ENCODE data around the gene RHBDF2. TPM values are rescaled to one million over a fixed set of nuclear protein-coding genes. Genes with fewer than 3 reads are reported as not detected.

The RHBDF2 gene
- total RNA-seq, 4 donors from 2014 or later: 27.0 to 38.5 (median 33.7) TPM

DNA sequence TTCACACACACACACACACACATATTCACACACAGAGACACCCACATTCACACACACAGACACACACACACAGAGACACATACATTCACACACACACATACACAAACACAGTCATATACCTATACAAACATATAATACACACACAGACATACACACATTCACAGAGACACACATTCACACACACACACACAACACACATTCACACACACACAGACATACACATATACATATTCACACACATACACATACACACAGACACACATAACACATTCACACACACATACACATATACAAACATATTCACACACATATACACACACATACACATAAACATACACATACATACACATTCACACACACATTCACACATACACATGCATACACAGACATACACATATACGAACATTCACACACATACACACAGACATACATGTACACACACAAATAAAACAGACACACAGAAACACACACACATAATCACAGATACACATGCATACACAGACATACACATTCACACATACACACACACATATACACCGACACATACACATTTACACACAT lies 46.5 kb upstream of the RHBDF2 start:
- Histone ChIP-seq H3K4me1 (peaks cover 16 to 91% (median 36%) of the 10 kb centered on the region in 3 donors), H3K4me3 (no peak overlapping the region), H3K27me3 (peaks cover 0 to 10% (median 0%) of the 10 kb centered on the region in 4 donors), H3K9me3 (no peaks in the 10 kb centered on the region), H3K27ac (no peak overlapping the region), H3K36me3 (no peaks in the 10 kb centered on the region)
- DNase-seq: no peak
- no peak for TF ChIP-seq POLR2A (IDR thresholded peaks at IDR 0.05)
- TF ChIP-seq, protein P1, sequence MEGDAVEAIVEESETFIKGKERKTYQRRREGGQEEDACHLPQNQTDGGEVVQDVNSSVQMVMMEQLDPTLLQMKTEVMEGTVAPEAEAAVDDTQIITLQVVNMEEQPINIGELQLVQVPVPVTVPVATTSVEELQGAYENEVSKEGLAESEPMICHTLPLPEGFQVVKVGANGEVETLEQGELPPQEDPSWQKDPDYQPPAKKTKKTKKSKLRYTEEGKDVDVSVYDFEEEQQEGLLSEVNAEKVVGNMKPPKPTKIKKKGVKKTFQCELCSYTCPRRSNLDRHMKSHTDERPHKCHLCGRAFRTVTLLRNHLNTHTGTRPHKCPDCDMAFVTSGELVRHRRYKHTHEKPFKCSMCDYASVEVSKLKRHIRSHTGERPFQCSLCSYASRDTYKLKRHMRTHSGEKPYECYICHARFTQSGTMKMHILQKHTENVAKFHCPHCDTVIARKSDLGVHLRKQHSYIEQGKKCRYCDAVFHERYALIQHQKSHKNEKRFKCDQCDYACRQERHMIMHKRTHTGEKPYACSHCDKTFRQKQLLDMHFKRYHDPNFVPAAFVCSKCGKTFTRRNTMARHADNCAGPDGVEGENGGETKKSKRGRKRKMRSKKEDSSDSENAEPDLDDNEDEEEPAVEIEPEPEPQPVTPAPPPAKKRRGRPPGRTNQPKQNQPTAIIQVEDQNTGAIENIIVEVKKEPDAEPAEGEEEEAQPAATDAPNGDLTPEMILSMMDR (IDR thresholded peaks at IDR 0.05): no peak
- WGBS, 2 donors: 68 to 73% methylated on average over 2 of the region's 2 CpGs
- intact Hi-C loops (cut with DNase I): no loop called here

DNA sequence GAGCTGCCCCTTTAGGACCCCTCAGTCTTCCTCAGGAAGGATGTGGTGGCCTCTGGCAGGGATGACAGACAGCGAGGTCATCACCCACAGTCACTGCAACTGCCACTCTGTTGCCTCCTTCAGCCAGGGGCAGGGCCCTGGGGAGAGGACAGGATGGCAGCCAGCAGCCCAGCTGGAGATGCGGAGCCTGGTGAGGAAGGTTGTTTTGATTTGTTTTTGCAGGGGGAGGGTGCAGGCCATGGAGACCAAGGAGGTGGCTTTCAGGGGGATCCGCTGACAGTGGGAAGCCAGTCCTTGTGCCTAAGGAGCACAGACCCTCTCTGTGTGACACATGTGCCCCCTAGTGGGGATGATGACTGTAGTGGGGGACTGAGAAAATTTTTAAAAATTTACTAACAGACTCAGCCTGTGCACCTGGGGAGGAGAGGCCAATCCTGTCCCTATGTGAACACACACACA lies 46.0 kb upstream of the RHBDF2 start:
- Histone ChIP-seq H3K4me1 (peaks cover 16 to 96% (median 36%) of the 10 kb centered on the region in 3 donors), H3K4me3 (no peak overlapping the region), H3K27me3 (peaks cover 0 to 10% (median 0%) of the 10 kb centered on the region in 4 donors), H3K27ac (peak overlapping the region in 2 of 4 donors; percentile 0 to 18), H3K36me3 (no peaks in the 10 kb centered on the region), H3K9me3 (no peaks in the 10 kb centered on the region)
- WGBS, 2 donors: 0 to 19% methylated on average over 1 to 2 of the region's 3 CpGs
- TF ChIP-seq POLR2A (IDR thresholded peaks at IDR 0.05): no peak
- TF ChIP-seq, protein P1 (IDR thresholded peaks at IDR 0.05): peak; percentile 51 to 68 (median 66)
- intact Hi-C loops (cut with DNase I): no loop called here
- DNase-seq: no peak

DNA sequence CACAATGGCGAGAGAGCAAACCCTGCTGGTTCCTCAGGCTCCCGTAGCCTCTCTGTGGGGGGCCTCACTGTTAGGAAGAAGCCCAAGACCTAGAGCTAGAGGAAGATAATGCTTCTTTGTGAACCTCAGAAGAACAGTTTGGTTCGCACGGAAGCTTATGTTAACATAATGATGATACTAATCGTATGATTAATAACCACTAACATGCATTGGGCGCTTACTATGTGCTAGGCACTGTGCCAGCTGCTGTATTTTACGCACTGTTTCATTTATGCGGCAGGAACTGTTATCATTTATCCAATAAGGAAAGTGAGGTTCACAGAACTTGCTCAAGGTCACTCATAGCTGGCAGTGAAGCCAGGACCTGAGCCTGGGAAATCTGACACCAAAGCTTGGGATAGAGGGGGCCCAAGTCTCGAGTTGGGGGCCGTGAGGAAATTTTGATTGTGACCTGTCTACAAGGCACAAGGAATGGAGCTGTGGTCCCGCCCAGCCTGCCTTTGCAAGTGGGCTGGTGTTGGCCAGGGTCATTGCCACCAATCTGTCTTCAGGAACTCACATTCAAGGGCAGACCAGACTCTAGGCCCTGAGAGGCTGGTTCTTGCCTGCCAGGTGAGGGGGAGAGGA lies 45.4 kb upstream of the RHBDF2 start:
- Histone ChIP-seq H3K4me1 (peaks cover 16 to 97% (median 35%) of the 10 kb centered on the region in 3 donors), H3K9me3 (no peaks in the 10 kb centered on the region), H3K27me3 (peaks cover 0 to 10% (median 0%) of the 10 kb centered on the region in 4 donors), H3K27ac (peak overlapping the region in 2 of 4 donors; percentile 0 to 18), H3K36me3 (no peaks in the 10 kb centered on the region), H3K4me3 (no peak overlapping the region)
- intact Hi-C loops (cut with DNase I): no loop called here
- DNase-seq: no peak
- TF ChIP-seq, protein P1 (IDR thresholded peaks at IDR 0.05): no peak
- no peak for TF ChIP-seq POLR2A (IDR thresholded peaks at IDR 0.05)
- 27 to 35% methylated on average over 9 to 11 of the region's 11 CpGs for WGBS, 2 donors

DNA sequence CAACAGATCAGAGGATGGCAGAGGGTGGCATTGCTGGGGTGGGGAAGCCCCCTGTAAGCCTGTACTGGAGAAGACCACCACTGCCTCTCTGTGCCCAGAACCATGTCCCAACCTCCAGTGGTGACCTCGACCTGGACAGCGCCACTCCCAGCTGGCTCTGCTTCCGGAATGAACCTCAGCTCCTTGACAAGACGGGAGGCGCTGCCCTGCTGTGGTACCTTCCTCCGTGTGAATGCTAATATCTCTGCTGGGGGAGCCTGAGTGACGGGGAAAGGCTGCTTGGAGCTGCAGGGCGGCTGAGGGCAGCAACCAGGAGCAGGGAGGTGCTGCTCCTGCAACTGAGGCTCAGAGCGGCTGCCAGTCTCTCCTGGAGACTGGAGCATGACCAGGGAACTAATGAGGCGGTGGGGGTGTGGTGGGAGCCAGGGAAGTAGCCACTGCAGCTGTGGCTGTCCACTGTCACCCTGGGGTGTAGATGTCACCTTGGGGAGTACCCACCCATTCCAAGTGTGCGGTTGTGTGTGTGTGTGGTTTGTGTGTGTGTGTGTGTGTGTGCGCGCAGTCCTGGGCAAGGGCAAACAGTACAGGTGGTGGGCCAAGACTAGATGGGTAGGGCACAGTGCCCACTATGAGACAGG lies 44.8 kb upstream of the RHBDF2 start:
- Histone ChIP-seq H3K36me3 (no peaks in the 10 kb centered on the region), H3K4me3 (no peak overlapping the region), H3K4me1 (peaks cover 11 to 97% (median 33%) of the 10 kb centered on the region in 3 donors), H3K27ac (no peak overlapping the region), H3K9me3 (no peaks in the 10 kb centered on the region), H3K27me3 (peaks cover 0 to 10% (median 0%) of the 10 kb centered on the region in 4 donors)
- DNase-seq: no peak
- intact Hi-C loops (cut with DNase I): no loop called here
- WGBS, 2 donors: 20 to 72% methylated on average over 1 to 10 of the region's 13 CpGs
- no peak for TF ChIP-seq POLR2A (IDR thresholded peaks at IDR 0.05)
- TF ChIP-seq, protein P1 (IDR thresholded peaks at IDR 0.05): no peak
